Mammary epithelial cell (primary cell): ENCODE measurements around the gene DMD.

Experiments used
- CTCF ChIP-seq, 2 donors: IDR thresholded peaks in 1 of 2; conservative IDR thresholded peaks in 1 of 2; 2 replicates each; pipeline ENCODE4 v1.5.1; 2011 to 2012; ENCODE audit warnings: inconsistent platforms in 2 of 2, low read length in 2 of 2, mild to moderate bottlenecking in 2 of 2, control low read depth in 1 of 2, low read depth in 1 of 2; ENCODE audit not compliant: insufficient read depth in 1 of 2; ENCODE audit errors: extremely low read depth in 1 of 2
- EZH2 ChIP-seq: IDR thresholded peaks from 2 replicates; pipeline ENCODE4 v1.6.1; 2012; ENCODE audit warnings: low read length, inconsistent platforms, borderline replicate concordance

DNA sequence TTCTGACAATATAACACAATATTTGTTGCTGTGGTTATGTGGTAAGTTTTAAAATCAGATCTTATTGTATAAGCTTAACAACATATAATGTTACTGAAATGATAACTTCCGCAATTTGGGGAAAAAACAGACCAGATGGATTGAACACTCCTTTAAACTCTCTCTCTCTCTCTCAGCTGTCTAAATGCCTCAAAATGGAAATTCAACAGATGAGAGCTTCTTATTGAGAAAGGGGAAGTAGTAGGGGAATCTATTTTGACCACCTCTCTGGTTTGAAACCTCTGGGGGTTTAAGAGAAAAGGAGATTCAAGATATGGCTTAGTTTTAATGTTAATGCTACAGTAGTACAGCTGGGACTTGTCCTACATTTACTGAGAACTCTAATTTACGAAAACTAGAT is 40.3 kb downstream of the DMD start:
- TF ChIP-seq CTCF (conservative IDR thresholded peaks at IDR 0.05 in 1 of 2, IDR thresholded peaks at IDR 0.05 in 1 of 2; ENCODE audit: extremely low read depth in 1 of 2, insufficient read depth in 1 of 2, low read depth in 1 of 2, low read length in 2 of 2) = no peak
- TF ChIP-seq EZH2 = no peak
